Embryonic facial prominence (tissue), 1 donor: ENCODE data around the gene GAB4.
"Not testable (repeated sequence)": the region's sequence is repeated elsewhere in the genome, so short reads cannot be mapped to it uniquely, and the experiment has no call there.

Experiments used
- DNase-seq: peaks from one replicate; pipeline ENCODE4 v3.0.0-alpha.2; 2016; ENCODE audit errors: extremely low spot score

The GAB4 gene

DNA sequence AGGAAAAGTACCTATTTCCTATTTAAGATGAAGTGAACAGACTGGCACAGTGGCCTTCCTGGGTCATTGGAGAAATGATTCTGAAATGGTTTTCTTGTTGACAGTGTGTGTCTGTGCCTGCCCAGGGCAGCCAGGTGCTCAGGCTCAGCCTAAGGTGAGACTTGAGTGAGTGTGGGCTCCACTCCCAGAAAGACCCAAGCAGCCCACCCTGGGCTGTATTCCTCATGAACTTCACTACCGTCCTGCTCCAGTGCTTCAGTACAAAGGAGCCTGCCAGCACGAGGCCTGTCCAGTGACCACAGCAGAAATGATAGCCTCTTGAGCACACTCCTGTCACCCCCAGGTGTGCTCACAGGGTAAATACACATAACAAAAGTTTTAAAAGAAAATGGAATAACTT lies 49.5 kb downstream of the GAB4 start:
- no peak for DNase-seq

DNA sequence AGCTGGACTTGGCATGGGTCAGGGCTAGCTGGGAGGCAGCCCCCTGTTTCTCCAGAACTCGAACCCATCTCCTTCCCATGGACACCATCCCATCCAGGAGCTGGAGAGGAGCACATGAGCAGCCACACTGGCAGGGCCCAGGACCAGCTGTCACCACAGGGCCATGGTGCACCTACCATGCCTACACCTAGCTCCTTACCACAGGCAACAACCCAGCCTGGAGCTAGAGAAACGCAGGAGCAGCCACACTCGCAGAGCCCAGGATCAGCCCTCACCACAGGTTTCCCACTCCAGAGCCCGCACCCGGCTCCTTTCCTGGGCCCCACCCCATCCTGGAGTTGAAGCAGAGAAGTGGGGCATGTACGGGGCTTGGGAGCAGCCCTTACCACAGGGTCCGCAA lies 50.2 kb downstream of the GAB4 start:
- no peak for DNase-seq

- no peak for DNase-seq
These were observed 51.7 kb downstream of the GAB4 start for GRCh38 chr22:16956290-16956689.

DNA sequence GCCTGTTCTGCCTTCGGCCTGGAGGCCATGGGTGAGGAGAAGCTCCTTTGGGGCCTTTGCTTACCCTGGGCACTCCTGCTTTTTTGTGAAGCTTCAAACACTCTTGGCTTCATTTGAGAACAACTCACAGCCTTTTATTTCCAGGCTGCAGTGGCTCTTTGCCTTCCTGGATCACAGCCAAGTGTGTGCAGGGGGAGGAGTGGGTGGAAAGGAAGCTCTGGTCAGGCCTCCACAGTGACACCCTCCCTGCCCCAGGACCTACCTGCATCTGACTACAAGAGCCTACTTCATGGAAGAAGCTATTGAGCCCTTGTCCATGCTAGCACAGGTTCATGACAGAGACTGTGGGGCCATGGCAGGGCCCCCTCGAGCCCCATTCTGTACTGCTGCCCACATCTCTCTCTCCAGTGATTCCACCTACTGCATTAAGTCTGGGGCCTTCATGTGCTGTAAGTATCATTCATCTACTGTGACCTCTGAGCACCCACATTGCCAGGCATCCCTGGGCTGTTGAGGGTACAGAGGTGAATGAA lies 52.3 kb downstream of the GAB4 start:
- no peak for DNase-seq

DNA sequence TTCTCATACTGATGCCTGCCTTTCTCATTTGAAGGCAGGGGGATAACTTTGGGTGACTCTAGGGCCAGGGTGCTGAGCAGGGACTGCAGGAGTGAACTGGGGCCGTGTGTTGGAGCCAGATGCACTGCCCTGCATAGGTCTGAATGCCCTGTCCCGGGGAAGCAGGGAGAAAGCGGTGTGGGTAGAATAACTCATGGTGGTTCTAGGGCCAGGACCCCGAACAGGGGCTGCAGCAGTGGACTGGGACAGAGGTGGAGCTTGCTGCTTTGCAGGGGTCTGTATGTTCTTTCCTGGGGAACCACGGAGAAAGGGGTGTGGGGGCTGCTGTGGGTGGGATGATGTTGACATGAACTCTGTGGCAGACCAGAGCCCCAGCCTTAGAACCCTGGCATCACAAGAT lies 52.9 kb downstream of the GAB4 start:
- DNase-seq, result no peak

GRCh38 chr22:16954060-16954403 lies 54.0 kb downstream of the GAB4 start:
- no peak for DNase-seq

- DNase-seq, result no peak
These were observed 54.6 kb downstream of the GAB4 start for GRCh38 chr22:16953206-16954059.

DNA sequence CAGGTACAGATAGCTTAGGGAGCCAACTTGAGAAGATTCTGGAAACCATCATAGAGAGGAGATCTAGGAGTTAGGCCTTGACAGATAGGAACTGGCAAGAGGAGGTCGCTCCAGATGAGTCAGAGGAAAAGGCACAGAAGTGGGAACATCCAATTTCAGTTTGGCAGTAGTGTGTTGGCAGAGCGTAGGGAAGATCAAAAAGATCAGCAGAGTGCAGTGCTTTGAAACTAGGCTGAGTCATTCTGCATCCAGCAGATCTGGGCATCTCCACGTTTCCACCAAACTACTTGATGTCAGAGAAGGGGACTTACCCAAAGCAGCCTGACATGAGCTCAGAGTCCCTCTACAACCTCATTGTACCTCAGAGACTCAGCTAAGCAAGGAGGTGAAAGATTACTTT lies 58.5 kb downstream of the GAB4 start:
- DNase-seq, result no peak

DNA sequence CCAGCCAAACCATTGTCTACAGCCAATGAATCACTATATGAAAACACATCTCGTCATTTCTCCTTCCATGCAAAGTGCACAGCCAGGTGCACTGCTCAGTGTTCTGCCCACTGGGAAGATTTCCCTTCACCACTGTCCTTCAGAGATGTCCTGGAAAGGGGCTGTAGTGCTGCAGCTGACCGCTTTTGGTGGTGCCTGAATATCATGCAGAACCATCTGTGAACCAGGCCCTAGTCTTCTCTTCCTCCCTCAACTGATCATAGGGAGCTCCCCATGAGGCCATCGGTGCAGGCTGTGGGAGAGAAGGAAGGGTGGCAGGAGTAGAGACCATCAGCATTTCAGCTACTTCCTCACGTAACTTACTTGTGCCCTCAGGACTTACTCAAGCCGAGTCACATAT lies 70.2 kb downstream of the GAB4 start:
- DNase-seq, result no peak

DNA sequence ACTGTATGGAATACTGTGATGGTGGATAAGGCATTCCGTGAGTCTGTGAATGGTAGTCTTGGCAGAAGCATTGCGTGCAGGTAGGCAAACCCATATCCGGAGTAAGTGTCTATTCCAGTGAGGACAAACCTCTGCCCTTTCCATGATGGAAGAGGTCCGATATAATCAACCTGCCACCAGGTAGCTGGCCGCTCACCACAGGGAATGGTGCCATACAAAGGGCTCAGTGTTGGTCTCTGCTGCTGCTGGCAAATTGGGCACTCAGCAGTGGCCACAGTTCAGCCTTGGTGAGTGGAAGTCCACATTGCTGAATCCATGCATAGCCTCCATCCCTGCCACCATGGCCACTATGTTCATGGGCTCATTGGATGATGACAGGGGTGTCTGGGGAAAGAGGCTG lies 70.8 kb downstream of the GAB4 start:
- not testable (repeated sequence) for DNase-seq

DNA sequence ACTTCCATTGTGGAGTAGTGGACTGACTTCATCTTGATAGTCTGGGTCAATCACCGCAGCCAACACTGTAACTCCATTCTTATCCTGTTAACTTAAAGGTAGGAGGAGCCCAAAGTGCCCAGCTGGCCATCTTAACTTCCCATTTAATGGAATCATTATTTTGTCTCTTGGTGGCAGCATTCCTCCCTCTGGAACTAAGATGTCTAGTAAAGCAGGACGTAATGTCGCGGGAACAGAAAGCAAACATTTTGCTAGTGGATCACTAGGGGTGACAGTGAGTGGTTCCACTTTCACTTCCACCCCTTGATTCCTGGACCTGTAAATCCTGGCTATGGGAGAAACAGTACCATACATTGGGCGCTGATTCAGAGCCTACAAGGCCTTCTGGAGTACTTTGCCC lies 71.4 kb downstream of the GAB4 start:
- DNase-seq, result no peak

GRCh38 chr22:16935209-16935608 lies 72.8 kb downstream of the GAB4 start:
- DNase-seq, result no peak

- no peak for DNase-seq
These were observed 74.4 kb downstream of the GAB4 start for GRCh38 chr22:16933291-16934282.

DNA sequence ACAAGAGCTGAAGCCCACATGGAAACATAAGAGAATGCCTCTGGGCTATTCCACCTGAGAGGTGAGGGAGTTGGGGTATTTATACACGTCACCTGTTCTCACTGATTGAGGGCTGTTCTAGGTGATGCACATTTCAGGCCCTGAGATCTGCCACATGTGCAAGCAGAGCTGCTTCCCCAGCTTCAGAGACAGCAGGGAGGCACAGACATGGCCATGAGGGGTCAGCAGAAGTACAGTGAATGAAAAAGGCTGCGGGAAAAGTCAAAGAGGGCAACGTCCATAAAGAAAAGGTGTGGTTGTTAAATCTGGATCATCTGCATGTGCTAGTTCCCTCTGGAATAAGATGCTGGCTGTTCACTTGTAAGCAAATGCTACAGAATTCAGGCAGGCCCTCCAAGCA lies 75.4 kb downstream of the GAB4 start:
- no peak for DNase-seq

DNA sequence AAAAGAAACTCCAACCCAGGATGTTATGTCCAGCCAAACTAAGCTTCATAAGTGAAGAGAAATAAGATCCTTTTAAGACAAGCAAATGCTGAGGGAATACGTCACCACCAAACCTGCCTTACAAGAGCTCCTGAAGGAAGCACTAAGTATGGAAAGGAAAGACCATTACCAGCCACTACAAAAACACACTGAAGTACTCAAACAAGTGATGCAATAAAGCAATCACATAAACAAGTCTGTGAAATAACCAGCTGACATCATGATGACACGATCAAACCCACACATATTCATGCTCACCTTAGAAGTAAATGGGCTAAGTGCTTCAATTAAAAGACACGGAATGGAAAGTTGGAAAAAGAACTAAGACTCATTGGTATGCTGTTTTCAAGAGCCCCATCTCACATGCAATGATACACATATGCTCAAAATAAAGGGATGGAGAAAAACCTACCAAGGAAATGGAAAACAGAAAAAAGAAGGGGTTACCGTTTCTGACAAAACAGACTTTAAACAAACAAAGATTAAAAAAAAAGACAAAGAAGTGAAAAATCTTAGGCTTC lies 82.5 kb downstream of the GAB4 start:
- DNase-seq, result no peak

DNA sequence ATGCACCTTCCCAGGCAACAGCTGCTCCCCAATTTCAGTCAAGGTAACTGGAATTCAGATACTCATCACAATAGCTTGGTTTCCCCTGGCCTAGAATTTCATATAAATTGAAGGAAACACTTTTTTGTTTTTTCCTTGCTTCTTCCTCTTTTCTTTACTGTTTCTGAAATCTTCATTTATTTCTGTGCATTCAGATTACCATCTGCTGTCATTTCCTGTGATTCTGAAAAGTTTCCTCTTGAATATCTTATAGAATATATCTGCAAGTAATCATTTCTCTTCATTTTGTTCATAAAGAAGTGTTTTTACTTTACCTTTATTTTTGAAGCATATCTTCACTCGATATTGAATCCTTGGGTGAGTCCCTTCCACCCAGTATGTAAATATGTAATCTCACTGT lies 85.3 kb downstream of the GAB4 start:
- DNase-seq, result no peak

DNA sequence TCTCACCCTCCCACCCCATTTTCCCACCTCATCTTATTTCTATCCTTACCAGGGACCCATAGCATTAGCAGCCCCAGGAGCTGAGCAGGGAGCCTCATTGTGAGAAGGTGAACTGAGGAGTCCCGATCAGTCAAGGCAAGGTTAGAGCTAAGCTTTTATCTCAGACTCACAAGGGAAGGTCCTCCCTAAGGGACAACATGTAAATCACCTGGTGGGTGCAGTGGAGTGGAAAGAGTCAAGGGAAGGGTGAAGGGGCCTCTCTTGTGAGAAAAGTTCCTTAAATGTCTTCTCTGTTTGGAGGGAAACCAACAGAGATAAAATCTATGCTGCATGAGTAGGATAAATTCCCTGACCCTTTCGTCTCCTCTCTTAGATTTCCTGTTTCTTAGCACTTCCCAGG lies 85.9 kb downstream of the GAB4 start:
- no peak for DNase-seq

- DNase-seq, result no peak
These were observed 90.6 kb downstream of the GAB4 start for GRCh38 chr22:16917144-16918003.

DNA sequence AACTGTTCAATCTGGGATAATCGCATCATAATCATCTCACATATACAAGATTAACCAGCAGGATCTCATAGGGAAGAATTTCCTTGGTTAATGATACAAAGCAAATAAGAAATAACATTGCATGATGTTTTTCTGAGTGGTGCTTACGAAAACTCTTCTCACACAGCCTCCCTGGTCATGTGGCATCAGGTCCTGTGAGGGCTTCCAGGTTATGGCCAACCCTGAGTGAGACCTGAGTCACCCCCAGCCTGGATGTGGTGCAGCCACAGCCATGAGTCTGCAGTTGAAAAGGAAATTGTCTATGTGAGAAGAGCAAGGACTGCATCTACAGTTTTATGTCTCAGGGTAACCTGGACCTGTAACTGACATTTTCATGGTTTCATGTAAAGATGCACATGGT lies 92.3 kb downstream of the GAB4 start:
- no peak for DNase-seq

DNA sequence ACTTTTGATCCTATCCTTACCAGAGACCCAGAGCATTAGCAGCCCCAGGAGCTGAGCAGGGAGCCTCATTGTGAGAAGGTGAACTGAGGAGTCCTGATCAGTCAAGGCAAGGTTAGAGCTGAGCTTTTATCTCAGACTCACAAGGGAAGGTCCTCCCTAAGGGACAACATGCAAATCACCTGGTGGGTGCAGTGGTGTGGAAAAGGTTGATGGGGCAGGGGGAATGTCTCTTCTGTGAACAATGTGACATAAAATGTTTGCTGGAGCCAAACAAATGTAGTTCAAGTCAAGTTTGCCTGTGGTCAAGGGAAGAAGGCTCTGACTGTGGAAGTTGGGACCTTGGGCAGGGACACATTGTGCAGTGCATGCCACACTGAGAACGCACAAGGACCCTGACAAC lies 93.1 kb downstream of the GAB4 start:
- not testable (repeated sequence) for DNase-seq

- DNase-seq, result no peak
These were observed 94.0 kb downstream of the GAB4 start for GRCh38 chr22:16914006-16914405.
